HG02885 (cell line): Measurements from ENCODE around the gene KRT72.

Experiments
- ATAC-seq: cut with Tn5 transposase; IDR thresholded peaks from one replicate; pipeline ENCODE4 v1.9.1; 2021; ENCODE audit warnings: mild to moderate bottlenecking; ENCODE audit not compliant: unreplicated experiment, poor library complexity

The KRT72 gene

GRCh38 chr12:52581481-52581880 lies 19.8 kb downstream of the KRT72 start:
- ATAC-seq, result no peak

DNA sequence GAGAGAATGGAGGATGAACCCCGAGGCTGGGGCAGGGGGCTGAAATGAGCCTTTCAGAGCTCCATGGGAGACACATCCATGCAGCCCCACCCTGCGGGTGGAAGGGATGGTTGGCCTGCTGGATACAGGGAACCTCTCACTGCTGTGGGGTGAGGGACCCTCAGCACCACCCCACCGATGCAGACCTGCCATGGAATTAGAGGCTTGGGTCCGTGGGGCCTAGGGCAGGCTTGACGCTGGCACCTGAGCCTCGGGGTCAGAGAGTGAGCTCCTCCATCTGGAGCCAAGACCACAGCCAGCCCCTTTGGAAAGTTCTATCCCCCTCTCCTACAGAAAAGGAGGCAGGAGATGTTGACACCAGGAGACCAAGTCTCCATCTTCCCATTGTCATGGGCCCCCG lies 20.2 kb downstream of the KRT72 start:
- ATAC-seq, result no peak

DNA sequence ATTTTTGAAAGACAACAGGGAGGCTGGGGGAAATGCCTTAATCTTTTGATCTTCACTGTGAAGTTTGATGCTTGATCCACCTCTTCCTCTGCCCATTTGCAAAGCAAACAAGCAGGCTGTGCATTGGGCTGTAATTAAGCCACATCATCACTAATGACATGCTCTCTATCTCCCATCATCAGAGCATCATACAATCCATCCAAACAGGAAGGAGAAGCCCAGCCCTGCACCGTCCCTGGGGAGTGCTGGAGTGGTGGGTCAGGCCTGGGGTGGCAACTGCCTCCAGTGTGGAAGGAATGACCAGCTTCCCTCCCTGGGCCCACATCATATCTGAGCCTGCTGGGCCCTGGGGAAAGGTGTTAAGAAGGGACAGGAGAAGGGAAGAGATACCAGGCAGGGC lies 20.8 kb downstream of the KRT72 start:
- ATAC-seq, result no peak

- no peak for ATAC-seq
These were observed 21.5 kb downstream of the KRT72 start for GRCh38 chr12:52579468-52580465.

GRCh38 chr12:52578469-52578868 lies 22.8 kb downstream of the KRT72 start:
- no peak for ATAC-seq

- no peak for ATAC-seq
These were observed 23.9 kb downstream of the KRT72 start for GRCh38 chr12:52577316-52577715.

DNA sequence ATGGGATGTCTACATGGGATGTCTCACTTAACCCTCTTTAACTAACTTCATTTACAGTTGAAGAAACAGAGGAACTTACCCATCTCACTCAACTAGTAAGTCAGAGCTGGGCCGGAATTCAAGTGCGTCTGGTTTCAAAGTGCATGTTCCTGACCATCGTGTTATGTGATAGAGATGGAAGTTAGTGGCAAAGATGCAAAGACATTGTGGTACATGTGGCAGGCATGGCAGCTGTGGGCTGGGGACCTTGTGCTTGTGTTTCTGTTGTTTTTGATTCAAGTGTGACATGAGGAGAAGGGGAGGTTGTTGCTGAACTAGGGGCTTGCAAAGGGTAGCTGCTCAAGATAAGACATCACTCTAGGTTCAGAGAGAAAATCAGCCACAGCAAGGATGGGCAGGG lies 25.3 kb downstream of the KRT72 start:
- no peak for ATAC-seq

GRCh38 chr12:52575256-52575655 lies 26.0 kb downstream of the KRT72 start:
- no peak for ATAC-seq

DNA sequence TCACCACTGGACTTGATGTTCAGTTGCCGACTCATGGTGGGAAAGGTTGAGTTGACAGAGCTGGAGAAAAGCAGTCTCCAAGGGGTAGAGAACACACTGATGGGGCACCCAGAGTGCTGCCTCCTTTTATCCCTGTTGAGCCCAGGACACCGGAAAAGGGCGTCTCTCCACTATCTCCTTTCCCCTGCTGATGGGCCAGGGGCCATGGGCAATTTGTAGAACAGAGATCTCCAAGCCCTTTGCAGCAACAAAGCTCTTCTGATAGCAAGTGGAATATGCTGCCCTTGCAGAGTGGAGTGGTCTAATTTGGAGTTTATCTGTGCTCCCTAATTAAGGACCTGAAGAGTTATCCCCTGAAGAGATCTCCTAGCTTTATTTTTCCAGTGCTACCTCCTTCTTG lies 27.5 kb downstream of the KRT72 start, which contains the start of gene KRT74:
Gene KRT74 (minus strand): TSS at position 101 of the 400 bp plus-strand sequence. CDS start 66 bp downstream, at position 35.
- ATAC-seq, result no peak

- no peak for ATAC-seq
These were observed 28.0 kb downstream of the KRT72 start for GRCh38 chr12:52573306-52573705.

- ATAC-seq, result no peak
These were observed 30.8 kb downstream of the KRT72 start for GRCh38 chr12:52570511-52570910.

DNA sequence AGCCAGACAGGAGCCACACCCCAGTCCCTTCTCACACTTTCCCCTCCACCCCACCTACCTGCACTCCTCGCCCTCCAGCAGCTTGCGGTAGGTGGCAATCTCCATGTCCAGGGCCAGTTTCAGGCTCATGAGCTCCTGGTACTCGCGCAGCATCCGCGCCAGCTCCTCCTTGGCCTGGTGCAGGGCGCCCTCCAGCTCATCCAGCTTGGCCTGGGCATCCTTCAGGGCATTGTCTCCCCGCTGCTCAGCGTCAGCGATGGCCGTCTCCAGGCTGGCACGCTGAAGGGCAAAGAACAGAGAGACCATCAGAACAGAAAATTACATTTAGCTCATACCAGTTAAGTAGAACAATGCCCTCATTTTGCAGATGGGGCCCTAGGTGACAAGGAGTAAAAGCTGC lies 33.2 kb downstream of the KRT72 start:
- ATAC-seq, result no peak

DNA sequence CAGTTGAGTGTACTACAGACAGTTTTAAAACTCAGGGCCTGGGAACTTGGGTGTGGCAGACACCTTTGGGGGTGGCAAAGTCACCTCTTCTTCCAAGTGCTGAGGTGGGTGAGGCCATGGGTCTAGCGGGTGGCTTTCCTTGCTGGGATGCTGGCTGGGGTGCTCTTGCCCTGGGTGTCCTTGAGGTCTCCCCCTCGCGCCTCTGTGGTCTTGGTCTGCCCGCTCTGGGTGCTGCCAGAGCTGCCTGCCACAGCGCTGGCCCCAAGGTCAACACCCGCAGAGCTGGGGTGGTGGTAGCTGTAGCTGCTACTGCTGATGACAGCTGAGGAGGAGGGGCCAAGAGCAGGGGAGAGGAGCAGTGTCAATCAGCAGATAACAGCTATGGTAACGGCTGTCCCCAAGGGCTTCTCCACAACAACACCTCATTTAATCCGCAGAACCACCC lies 34.4 kb downstream of the KRT72 start:
- ATAC-seq, result no peak

DNA sequence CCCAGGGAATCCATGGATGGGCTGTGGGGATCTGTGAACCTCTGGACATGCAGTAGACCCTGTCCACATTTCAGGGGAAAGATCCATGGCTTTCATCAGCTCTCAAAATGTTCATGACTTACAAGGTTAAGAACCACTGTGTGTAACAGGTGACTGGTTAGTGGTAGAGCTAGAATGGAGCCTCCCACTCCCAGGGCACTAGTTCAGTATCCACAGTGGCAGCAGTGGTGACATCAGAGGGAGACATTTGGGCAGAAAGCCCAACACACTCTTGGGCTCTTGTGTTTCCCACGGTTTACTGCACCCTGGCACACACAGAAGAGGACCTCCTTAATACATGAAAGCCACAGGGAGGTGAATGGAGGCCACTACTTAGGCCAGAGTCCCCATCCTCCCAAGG lies 36.7 kb downstream of the KRT72 start:
- no peak for ATAC-seq

GRCh38 chr12:52561880-52562449 lies 39.3 kb downstream of the KRT72 start:
- ATAC-seq, result no peak

DNA sequence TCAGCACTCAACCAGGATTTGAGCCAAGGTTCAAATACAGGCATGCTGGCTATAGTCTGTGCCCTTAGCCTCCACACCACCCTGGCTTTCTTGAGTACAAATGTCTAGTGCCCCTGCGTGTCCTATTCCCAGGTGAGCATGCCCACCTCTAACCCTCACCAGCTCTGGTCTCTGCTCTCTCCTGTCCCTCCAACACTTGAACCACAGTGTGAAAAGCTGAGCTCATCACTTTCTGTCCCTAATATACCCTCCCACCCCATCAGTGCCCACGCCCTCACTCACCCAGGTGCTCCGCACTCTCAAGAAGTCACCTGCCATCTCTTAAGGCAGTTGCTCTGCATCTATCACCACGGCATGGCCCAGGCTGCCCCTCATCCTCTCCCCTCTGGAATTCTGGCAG lies 41.3 kb downstream of the KRT72 start:
- no peak for ATAC-seq

DNA sequence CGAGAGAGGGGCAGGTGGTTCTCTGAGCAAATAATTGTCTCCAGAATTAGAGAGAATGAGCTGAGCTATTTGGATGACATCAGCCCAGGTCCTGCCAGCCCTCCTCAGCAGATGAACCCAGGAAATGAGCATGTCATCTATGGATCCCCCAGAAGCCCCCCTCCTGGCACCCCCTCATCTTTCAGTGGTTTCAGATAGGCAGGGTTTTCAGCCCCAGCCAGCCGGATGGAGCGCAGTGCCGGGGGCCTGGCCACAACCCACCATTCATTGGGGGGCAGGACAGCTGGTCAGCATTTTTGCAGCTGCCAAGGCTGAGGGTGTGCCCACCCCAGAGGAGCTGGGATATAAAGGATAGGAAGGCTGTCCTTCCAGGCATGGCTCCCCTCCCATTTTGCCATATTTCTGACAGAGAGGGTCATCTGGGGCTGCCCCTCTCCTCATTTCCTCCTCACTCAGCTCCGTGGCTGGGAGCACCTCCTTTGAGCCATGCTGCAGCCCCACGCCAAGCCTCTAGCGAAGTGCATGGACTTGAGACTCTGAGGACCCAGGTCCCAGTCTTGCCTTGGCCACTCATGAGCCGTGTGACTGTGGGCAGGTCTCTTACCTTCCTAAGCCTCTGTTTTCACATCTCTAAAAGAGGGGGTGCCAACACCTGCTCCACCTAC lies 42.4 kb downstream of the KRT72 start:
- no peak for ATAC-seq

- ATAC-seq, result no peak
These were observed 43.8 kb downstream of the KRT72 start for GRCh38 chr12:52557476-52557875.

DNA sequence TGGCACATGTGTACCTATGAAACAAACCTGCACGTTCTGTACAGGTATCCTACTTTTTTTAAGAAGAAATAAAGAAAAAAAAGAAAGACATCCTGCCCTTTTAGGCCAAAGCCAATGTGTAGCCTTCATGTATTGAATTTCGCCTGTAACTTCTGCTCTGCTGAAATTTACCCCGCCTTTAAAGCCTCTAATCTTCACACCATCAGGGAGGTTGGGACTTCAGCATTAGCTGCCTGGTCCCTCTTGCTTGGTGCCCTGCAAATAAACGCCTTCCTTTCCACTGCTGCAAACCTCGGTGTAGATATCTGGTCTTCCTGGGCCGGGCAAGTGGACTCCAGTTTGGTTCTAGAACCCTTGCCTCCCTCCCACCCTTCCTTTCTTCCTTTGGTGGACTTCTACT lies 45.7 kb downstream of the KRT72 start:
- ATAC-seq, result no peak

GRCh38 chr12:52552681-52553195 lies 48.5 kb downstream of the KRT72 start, which contains the start of gene KRT71:
TSS of gene KRT71 (minus strand) at chr12:52553145. CDS start at chr12:52553077, 68 bp downstream.
- no peak for ATAC-seq

- ATAC-seq, result no peak
These were observed 49.2 kb downstream of the KRT72 start for GRCh38 chr12:52552055-52552454.
